ENCODE results near the gene TMEFF2. TPM values are rescaled to one million over a fixed set of nuclear protein-coding genes. Genes with fewer than 3 reads are reported as not detected.

The TMEFF2 gene
- total RNA-seq, 4 donors from 2014 or later, result 0.16 to 0.46 (median 0.17) TPM; not detected in 1

DNA sequence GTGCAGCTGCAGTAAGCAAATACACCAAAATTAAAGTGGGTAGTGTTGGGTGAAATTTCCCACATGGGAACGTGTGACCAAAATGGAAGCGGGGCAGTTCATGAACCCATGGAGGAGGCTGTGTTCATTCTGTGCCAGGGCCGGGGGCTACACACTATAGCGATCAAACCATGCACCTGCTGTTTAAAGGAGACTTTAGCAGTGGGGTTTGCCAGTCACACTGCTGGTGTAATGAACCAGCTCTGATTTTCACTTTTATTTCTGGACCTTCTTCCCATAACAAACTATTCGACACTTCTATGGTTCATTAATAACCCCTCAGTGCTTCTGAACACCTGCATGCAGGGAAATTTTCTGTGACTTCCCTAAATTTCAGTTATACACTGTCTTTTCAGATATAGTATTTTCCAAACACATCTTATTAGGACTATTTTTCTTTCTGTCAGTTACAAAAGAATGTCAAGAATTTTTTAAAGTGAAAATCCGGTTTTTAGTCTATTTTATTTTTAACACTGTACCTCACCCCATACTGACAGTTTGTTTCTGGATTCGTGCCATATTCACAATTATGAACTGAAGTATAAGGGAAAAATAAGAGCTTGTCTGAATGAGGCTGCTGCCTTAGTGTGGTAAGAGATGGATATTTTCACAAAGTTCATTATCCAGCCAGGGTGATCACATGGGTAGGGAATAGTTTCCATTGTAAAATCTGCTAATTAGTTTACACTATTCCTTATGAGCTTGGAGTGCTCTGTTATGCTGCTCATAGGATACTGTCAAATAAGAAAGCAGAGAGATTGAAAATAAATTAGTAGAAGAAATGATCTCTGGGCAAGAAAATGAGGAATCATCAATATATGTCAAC, 236.5 kb downstream of the TMEFF2 start:
- intact Hi-C loops (cut with DNase I; ENCODE audit: low total_unique reads), result no loop called here

DNA sequence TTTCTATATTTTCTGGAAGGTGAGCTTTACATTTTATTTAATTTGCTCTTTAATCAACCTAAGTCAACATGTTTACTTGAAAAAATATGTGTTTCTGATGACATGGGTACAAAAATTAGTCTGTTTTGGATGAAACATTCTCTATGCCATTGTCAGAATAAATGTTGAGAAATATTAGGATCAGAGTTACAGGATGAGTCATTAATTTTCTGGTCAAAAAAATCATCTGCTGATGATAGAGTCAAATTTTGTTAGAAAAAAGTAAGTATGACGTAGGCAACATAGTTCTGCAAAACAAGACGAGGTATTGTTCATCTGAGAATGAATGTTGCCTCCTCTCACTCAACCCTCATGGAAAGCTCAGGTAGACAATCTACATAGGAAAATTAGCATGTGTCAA, 240.3 kb downstream of the TMEFF2 start:
- intact Hi-C loops (cut with DNase I; ENCODE audit: low total_unique reads), result loop anchor here (5.0 kb wide), 1 partner anchor 622 kb away; no protein-coding TSS in a partner anchor
- 61 to 65% methylated on average over 2 of the region's 2 CpGs for WGBS, 2 donors
- TF ChIP-seq, protein P1, sequence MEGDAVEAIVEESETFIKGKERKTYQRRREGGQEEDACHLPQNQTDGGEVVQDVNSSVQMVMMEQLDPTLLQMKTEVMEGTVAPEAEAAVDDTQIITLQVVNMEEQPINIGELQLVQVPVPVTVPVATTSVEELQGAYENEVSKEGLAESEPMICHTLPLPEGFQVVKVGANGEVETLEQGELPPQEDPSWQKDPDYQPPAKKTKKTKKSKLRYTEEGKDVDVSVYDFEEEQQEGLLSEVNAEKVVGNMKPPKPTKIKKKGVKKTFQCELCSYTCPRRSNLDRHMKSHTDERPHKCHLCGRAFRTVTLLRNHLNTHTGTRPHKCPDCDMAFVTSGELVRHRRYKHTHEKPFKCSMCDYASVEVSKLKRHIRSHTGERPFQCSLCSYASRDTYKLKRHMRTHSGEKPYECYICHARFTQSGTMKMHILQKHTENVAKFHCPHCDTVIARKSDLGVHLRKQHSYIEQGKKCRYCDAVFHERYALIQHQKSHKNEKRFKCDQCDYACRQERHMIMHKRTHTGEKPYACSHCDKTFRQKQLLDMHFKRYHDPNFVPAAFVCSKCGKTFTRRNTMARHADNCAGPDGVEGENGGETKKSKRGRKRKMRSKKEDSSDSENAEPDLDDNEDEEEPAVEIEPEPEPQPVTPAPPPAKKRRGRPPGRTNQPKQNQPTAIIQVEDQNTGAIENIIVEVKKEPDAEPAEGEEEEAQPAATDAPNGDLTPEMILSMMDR (IDR thresholded peaks at IDR 0.05), result no peak
- no peak for TF ChIP-seq POLR2A (IDR thresholded peaks at IDR 0.05)
- DNase-seq (ENCODE audit: low spot score in 2 of 2), result no peak
- no peak overlapping the region for H3K4me3 ChIP-seq (ENCODE audit: low read depth, poor library complexity, severe bottlenecking)

More for the DNA sequence above, 236.5 kb downstream of the TMEFF2 start:
- WGBS, 2 donors, result 40 to 43% methylated on average over 7 of the region's 7 CpGs
- no peak for TF ChIP-seq POLR2A (IDR thresholded peaks at IDR 0.05)
- TF ChIP-seq, protein P1 (IDR thresholded peaks at IDR 0.05), result no peak
- no peak for DNase-seq (ENCODE audit: low spot score in 2 of 2)
- no peak overlapping the region for H3K4me3 ChIP-seq (ENCODE audit: low read depth, poor library complexity, severe bottlenecking)

DNA sequence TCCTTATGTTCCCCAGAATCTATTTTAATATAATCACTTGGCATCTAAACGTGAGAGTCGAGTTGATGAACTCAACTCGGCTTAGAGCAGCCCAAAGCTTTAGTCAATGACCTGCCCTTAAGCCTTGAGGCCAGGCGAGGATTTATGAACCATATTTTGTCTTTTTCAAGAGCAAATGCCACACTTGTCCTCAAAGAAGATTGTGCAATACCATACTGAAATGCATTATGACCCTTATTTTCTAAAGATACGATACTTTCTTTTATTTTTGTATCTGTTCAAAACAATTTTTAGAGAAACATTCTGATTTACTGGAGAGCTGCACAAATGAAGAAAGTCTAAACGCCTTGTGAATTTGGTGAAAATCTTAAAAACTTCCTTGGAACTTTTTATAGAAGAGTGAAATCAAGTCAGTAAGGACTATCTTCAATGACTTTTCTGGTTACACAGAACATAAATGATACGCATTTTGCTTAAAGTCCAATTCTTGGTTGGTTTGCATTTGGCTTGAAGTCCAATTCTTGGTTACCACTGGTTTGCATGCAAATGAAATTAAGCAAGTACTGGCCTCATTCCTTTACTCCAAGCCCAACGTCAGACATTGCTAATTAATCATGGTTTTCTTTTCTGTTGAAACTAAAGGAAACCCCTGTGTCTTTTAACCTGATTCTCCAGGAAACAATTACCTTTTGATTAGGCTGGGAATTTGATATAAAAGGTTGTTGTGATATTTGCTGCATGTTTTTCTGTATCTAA, 242.0 kb downstream of the TMEFF2 start:
- no peak for DNase-seq (ENCODE audit: low spot score in 2 of 2)
- no peak overlapping the region for H3K4me3 ChIP-seq (ENCODE audit: low read depth, poor library complexity, severe bottlenecking)
- intact Hi-C loops (cut with DNase I; ENCODE audit: low total_unique reads), result loop anchor here (5.0 kb wide), 1 partner anchor 620 kb away; no protein-coding TSS in a partner anchor
- WGBS, 2 donors, result 74 to 80% methylated on average over 8 of the region's 8 CpGs
- TF ChIP-seq POLR2A (IDR thresholded peaks at IDR 0.05), result no peak
- TF ChIP-seq, protein P1 (IDR thresholded peaks at IDR 0.05), result no peak

DNA sequence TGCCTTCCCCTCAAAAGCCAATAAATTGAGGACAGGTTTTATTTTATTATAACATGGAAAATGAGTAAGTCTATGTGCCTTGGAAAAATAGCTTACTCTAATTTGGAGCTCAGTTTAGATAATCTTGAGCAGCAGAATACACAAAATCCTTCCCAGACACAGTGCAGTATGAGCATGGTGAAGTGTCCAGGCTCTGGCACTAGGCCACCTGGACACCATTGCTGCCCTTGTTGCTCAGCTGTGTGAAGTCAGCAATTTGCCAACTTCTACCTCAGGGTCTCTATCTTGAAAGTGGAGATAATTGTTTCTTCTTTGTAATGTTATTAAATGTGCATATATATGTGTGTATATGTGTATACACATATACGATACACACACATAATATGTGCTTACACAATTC, 242.9 kb downstream of the TMEFF2 start:
- intact Hi-C loops (cut with DNase I; ENCODE audit: low total_unique reads), result loop anchor here (5.0 kb wide), 1 partner anchor 620 kb away; no protein-coding TSS in a partner anchor
- H3K4me3 ChIP-seq (ENCODE audit: low read depth, poor library complexity, severe bottlenecking), result no peak overlapping the region
- 91 to 100% methylated on average over 1 of the region's 1 CpG for whole genome bisulfite sequencing, 2 donors
- no peak for DNase-seq (ENCODE audit: low spot score in 2 of 2)
- TF ChIP-seq, protein P1 (IDR thresholded peaks at IDR 0.05), result no peak
- TF ChIP-seq POLR2A (IDR thresholded peaks at IDR 0.05), result no peak

DNA sequence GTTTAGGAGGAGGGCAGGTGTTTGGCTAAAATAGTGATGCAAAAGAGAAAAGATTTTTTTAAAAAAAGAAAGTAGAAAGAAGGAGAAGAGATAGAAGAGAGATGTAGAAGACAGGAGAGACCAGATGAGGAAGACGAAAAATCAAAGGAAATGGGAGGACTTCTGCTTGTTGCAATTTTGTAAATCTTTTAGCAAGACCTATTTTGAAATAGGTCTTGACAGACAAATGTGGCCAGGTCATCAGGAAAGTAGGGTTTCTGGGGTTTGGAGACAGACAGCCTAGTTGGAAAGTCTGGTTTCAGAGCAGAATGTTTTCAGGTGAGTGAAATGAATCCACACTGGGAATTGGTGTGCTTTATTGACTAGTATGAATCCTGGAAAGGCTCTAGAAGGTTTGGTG, 243.4 kb downstream of the TMEFF2 start:
- TF ChIP-seq POLR2A (IDR thresholded peaks at IDR 0.05), result no peak
- TF ChIP-seq, protein P1 (IDR thresholded peaks at IDR 0.05), result no peak
- WGBS, 2 donors, result 85 to 88% methylated on average over 1 of the region's 1 CpG
- DNase-seq (ENCODE audit: low spot score in 2 of 2), result no peak
- no peak overlapping the region for H3K4me3 ChIP-seq (ENCODE audit: low read depth, poor library complexity, severe bottlenecking)
- intact Hi-C loops (cut with DNase I; ENCODE audit: low total_unique reads), result loop anchor here (5.0 kb wide), 1 partner anchor 619 kb away; no protein-coding TSS in a partner anchor
